ENCODE measurements around the gene GRM5.

Gene GRM5

DNA sequence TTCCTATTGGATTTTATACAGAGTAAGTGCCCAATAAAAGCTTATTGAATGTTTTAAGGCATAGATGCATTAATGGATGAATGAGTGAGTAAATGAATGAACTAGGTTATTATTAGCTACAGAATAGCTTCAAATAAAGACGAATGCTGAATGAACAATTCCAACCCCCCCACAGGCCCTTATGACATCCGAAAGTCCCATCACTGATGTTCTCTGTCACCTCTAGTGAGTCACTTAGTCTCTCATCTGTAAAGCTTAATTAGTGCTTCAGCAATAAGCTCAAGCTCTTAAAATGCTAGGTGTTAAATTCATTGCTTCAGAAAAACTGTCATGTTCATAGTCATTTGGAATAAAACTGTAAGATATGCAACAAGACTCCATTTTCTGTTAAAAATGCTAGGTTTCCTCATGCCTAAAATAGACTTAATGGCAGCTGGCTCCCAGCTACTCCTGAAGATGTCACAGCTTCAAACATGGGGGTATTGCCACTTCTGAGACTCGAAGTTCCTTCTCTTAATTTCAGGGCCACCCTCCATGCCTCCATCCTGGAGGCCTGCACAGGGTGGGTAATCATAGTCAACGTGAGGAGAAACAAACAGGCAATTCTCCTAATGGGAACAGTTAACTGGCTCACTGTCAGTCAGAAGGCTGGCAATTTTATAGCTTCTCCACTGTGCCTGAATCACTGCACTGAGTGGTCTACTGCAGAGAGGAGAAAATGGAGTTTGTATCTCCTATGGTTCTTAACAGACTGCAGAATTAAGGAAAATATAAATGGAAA, 373.3 kb downstream of the GRM5 start:
- no peak for DNase-seq

DNA sequence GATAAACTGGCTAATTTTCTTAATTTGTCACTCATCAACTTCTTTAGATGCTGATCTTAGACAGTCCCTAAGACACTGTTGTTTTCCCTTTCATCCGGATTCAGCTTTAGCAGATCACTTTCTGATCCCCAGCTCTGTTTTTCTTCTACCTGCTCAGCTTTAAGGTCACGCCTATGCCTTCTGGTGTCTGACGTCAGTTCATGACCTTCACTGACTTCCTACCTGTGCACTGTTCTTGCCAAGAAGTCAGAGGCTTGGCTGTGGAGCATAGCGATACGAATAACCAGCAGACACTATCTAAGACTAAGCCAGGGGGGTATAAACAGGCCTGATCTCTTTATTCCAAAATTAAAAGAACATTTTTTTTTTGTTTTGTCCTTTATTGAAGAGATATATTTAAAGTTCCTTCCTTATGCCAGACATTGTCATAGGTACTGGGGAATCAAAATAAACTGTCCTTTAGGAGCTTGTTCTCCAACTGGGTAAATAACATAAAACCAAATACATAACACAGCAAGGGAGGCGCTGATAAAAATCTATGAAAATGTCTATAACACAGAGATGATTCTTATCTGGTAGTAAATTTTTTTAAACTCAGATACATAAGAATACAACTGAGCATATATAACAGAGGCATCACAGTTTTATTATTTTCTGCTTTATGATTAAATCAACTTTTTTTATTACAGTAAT, 376.1 kb downstream of the GRM5 start:
- DNase-seq: no peak

DNA sequence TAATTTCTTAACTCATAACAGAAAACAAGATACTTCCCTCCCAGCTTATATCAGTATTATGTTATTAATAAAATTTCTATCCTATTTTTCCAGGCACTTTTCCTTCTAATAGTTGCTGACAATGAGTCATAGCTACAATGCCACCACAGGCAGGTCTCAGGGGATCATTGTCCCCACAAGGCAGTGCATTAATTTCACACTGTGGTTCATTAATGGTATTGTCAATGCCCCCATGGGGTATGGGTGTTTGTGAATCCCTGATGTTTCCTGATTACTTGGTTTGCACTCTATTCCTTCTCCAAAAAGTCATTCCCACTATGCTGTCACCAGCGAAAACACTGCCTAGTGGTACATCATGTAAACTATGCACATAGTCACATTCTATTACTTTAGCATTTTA, 382.8 kb downstream of the GRM5 start:
- no peak for DNase-seq

DNA sequence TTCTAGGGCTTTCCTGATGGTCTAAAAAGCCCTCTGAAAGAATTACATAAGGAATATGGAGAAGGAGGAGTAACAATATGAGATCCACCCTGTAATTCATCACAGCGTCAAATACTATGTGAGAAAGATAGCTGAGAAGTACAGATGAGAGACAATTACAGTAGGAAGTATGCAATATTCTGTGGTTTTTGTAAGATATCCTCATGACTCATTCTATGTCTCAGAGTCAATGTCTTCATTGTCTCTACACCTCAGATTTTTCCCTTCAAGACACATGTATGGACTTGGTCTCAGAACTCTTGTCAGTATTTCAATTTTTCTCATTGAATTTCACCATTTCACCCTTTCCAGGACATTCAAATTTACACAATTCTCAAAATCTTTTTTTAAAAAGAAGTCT, 385.0 kb downstream of the GRM5 start:
- no peak for DNase-seq

DNA sequence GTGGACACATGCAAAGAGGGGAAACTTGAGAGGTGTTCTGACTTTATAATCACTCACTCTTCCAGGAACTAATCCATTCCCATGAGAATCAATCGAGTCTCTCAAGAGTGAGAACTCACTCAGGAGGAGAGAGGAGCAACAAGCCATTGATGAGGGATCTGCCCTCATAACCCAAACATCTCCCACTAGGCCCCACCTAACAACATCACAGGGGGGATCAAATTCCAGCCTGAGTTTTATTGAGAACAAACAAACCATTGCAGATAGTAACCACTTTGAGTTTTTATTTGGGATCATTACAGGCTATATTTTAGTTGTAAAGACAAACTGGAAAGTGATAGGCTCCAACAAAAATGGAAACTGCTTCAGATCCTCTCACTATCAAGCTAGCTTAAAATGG, 399.4 kb downstream of the GRM5 start:
- no peak for DNase-seq

DNA sequence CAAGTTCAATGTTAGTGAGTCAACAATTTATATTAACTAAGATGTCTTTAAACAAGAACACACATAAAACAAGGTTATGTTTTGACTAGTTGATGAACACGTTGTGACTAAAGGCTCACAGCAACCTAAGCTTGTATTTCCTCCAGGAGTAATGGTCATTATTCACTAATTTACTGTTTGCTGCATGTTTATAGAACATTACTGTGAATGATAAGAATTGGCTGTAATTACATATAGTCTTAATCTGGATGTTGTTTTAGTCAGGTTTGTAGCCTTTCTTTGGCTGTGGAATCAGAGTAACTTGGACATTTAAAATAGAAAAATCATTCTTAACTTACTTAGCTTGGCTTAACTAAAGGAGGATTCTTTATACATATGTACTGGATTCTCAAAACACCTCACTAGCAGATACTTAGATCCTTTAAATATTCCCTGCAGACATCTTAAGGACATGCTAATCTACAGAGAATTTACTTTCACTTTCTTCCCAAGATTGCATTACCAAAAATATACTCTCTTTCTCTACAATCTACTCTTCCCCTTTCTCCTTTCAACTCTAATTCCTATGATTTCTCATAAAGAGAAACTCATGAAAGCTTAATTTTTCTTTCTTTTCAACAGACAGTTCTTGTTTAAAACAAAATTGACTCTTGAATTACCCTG, 408.6 kb downstream of the GRM5 start:
- DNase-seq: no peak

DNA sequence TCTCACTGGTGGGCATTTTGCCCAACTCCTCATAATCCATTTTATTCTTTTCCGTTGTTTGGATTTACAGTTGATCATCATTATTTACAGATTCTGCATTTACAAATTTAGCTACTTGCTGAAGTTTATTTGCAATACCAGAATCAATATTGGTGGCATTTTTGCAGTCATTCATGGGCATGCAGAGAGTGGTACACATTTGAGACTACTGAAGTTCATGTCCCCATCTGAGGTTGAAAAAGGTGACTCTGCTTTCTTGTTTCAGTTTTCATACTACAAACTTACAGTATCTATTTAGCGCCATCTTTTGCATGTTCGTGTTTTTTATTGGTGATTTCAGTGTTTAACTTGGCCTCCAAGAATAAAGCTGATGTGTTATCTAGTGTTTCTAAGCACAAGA, 409.5 kb downstream of the GRM5 start:
- DNase-seq: no peak

DNA sequence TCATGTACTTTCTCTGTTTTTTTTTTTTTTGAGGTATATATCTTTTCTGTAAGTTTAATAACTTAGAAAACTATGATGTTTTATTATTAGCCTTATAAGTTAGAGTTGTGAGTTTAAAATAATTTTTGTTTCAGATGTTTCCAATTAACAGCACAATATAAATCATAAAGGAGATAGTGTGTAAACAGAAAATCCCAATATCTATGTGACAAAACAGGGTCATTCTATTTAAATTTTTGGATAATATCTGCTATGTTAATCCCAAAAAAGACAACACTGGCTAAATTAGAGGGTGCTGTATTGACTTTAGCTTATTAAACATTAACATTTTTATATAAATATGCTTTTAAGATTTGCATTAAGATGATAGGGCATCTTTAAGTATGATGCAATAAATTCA, 410.1 kb downstream of the GRM5 start:
- DNase-seq: no peak

DNA sequence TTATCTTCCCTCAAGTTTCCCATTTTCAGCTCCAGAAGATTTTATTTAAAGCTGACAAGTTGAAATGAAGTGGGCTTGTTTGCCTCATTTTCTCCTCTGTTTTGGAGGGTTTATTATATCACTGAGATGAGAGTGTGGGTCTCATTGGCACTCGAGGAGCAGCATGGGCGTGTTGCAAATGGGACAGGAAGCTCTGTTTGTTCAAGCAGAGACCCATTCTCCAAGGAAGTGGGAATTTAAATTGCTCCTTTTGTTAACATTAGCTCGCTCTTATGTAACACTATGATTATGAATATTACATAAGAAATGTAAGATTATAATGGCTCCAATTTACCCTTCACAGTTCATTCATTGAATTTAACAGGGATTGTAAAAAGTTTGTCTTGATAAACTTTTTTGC, 410.6 kb downstream of the GRM5 start:
- DNase-seq: no peak

DNA sequence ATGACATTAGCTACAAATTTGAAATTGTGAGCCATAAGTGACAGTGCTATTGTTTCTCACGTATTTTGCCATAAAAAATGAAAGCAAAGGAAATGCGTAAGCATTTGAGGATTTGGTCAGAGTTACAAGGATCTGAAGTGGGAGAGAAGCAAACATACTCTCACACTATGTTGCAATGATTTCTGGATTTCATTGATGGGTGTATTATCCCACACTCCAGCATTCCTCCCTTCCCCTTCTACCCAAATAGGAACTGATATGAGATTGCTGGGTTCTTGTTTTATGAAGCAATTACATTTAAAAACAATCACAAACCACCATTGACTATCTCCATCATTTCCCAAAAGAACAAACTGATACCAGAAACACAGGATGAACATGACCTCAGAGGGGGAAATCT, 414.2 kb downstream of the GRM5 start:
- no peak for DNase-seq

DNA sequence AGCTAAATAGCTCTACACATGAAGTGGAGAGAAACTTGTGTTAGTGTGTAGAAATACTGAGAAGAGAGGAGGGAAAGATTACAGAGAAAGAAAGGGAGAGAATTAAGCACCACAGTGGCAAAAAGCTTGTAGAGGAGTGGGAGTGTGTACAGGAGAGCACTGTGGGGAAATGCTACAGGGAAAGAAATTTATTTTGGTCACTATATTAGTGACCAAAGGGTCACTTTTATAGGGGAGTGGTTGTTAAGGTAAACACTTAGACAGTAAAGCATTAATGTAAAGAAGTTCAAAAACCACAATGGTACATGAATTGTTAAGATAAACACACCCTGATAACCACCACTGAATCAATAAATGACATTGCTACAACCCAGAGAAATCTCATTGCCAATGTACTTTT, 421.1 kb downstream of the GRM5 start:
- no peak for DNase-seq

DNA sequence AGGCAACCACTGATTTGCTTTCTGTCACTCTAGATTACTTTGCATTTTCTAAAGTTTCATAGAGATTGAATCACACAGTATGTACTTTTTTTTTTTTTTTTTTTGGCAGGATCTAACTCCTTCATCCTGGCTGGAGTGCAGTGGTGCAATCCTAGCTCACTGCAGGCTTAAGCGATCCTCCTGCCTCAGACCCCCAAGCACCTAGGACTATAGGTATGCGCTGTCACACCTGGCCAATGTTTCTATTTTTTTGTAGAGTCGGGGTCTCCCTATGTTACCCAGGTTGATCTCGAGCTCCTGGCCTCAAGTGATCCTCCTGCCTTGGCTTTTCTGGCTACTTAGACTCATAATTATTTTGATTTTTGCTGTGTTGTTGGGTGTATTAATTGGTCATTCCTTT, 433.6 kb downstream of the GRM5 start:
- DNase-seq: no peak

DNA sequence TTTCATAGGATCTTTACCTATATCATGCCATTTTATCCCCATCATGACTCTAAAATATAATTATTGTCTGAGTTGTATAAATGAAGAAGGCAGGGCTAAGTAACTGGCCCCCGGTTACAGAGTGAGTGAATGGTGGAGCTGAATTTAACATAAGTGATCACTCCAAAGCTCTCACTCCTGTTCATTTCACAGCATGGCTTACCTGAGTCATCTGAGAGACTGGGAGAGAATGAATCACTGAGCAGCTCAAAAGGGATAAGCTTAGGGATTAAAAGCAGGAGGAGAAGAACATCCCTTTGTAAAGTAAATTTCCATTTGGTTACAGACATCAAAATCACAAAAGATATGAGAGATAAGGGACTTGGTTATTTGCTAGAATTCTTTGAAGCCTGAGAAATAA, 434.3 kb downstream of the GRM5 start:
- no peak for DNase-seq

DNA sequence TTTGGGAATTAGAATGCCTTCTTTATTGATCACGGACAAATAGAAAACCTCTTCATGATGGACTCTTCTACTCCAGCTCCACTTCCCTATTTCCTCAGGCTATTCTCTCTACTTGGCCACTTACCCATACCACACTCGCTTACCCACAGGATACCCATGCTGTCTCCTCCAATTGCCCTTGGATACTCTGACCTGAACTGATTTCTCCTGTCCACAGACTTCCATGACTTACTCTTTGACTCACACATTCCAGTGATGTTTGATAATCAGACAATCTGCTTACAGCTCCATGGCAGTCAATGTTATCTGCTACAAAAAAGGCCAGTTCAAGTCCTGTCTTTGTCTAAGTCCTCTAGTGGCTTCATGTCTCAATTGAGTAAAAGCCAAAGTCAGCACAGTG, 436.3 kb downstream of the GRM5 start:
- DNase-seq: no peak

DNA sequence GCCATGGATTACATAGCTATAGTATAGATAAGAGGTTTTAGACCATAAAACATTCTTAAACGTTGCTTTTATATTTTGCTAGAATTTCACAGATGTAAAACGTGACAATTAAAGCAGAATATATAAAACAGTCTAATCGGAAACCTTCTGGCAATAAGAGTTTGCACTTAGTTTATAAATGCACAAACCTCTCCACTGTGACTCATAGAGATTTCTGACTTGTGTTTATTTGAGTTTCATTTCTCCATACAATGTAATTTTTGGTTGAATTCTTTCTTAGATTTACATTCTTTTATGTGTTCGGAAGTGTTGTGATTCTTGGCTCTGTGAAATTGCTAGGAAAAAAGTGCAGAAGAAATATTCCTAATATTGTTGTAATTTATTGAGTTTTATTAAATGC, 439.6 kb downstream of the GRM5 start:
- DNase-seq: no peak

DNA sequence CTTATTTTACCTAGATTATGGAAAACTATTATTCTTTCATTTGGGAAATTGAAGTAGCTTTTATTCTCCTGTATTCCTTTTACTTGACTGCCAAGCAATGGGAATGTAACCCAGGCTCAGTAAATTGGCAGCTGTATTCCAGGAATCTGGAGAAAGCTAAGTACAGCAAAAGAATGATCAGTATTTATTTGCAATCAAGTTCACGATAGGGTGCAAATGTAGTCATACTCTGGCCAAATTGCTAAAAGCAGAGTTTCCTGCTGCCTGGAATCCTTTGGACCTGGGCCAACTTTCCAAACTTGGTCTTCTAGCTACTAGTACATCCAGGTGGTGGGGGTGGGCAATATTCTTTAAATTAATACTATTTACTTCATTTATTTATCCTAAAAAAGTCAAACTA, 442.3 kb downstream of the GRM5 start:
- no peak for DNase-seq

DNA sequence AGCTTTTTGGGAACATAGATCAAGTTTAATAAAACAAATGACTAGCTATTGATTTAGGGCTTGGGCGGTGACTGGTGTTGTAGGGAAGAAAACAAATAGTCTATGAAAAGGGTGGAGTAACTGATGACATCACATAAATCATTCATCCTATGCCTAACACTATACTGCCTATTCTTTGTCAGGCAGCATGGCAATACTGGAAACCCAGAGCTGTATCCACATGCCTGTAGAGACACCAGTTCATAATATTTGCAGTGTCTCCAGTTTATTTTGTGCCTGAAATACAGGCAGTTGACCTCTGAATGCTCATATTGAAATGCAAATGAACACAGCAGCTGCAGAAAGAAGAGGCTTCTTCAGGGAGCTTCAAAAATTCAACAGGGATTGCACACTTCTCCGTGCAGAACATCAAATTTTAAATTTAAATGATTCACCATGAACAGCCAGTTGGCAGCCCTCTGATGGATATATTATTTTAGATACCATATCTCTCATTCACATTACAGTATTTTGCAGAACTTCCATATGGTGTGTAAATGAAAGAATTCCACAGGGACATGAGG, 445.1 kb downstream of the GRM5 start:
- DNase-seq: no peak

DNA sequence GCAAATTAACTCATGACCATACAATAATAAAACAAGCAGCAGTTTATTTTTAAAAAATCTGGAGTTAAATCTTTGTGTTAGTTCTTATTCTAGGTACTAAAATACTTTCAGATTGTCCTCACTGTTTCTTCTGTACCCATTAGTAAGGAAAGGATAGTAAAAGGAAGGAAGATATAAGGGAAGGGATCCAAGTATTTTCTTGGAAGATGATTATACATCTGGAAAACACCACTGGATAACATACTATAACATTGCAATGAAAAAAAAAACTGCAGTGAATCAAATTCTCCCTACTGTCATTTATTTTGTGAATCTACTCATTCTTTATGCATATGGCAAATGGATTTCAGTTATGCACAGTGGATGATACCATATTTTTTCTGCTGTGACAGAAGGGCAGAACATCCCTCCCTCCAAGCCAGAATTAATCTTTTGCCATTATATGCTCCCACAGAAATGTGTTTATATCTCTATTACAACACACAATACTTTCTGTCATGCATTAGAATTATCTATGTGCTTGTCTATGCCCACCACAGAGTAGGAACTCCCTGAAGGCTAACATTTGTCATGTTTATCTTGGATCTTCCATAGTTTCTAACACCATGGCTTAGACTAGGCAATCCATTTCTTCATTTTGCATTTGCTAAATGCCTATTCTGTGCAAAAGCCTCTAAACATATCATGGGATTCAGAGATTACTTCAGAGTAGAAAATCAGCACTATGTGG, 446.0 kb downstream of the GRM5 start:
- DNase-seq: no peak

DNA sequence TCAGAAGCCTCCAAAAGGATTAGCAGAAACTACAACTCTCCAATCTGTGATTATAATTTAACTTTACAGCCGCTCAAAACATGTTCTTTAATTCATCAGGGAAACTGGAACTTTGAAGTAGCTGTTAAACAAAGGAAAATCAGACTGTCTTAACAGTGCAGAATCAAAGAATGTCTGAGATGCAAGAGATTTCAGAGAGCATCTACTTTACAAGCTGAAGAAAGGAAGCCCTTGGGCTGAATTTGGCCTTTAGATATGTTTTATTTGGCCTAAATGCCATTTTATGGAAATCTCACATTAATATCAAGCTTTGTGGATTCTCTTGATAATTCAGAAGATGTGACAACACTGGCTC, 446.7 kb downstream of the GRM5 start:
- DNase-seq: no peak

DNA sequence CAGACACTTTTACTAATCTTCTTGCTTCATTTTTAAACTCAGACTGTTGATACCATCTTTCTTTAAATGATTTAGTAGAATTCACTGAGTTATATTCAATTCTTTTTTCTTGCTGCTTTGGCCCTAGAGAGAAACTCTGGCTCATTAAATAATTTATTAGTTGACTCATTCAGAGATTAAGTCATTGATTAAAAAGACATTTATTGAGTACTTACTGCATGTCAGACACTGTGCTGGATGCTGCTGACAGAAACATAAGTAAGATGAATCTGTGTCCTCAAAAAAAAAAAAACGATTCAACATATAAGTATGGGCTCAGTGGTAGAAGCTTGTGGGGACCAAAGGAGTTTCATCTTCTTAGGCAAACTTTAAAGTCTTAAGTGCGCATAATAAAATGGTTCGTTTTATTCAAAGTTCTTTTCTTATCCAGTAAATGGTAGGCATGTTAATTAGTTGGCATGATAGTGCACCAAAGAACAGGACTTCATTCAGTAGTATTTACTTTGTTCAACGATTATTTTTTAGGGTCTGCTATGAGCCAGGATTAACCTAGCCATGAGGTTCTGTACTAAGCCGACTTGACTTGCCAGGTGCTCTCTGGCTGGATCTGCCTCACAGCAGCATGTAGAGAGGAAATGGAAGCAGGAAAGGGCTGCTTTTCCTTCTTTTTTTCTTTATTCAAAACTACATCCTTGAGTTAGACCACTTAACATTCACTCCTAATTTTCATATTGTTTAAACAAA, 447.3 kb downstream of the GRM5 start:
- DNase-seq: no peak

DNA sequence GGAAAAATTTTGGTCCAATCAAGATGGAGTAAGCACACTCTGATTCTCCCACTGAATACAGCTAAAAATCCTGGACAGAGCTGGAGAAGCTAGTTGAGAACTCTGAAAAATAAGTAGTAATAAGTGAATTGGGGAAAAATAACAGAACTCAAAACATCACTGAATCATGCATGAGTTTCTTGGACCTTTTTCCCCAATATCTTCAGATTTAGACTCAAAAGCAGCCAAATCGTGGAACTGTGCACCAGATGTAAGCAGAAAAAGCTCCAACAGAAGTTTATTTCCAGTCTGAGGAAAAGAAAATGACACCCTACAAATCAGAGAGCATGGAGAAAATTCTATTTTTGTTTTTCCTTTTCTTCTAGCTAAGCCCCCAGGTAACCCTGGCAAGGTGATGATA, 448.6 kb downstream of the GRM5 start:
- no peak for DNase-seq

DNA sequence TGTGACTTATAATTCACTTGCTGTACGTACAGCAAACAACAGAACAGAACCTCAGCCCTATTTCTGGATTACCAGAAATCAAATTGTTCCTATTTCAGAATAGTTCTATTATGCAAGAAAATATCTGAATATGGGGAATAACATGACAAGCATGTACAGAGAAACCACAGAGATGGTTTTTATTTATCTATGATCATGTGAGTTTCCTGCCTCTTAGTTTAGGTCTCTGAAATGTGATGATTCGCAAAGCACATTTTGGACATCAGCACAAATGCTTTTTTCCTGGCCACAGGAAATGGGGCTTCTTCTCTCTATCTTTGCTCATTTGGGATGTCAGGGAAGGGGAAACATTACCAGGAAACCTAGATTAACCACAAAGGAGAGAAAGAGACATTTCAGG, 461.5 kb downstream of the GRM5 start:
- DNase-seq: no peak
